ENCODE measurements around the gene CLK1.
"Not testable (repeated sequence)": the region's sequence is repeated elsewhere in the genome, so short reads cannot be mapped to it uniquely, and the experiment has no call there.

CLK1 gene

GRCh38 chr2:200864176-200865034 lies at the start of gene CLK1:
Gene CLK1 (minus strand): TSS chr2:200864658. CDS start chr2:200861862, 2,796 bp downstream.
- DNase-seq, result peak; percentile 97

GRCh38 chr2:200913654-200914053 lies 49.2 kb upstream of the CLK1 start:
- no peak for DNase-seq

GRCh38 chr2:200909958-200910357 lies 45.5 kb upstream of the CLK1 start:
- no peak for DNase-seq

- DNase-seq, result peak; percentile 38 to 42
These were observed 41.3 kb upstream of the CLK1 start for GRCh38 chr2:200905618-200906296.

- peak; percentile 43 to 72 for DNase-seq
These were observed 37.1 kb upstream of the CLK1 start for GRCh38 chr2:200901459-200902072.

- DNase-seq, result no peak
These were observed 35.0 kb upstream of the CLK1 start for GRCh38 chr2:200899482-200899881.

- peak; percentile 94 to 96 for DNase-seq
These were observed 24.5 kb upstream of the CLK1 start, which contains the start of the genes NIF3L1 and PPIL3 for GRCh38 chr2:200888704-200889625. Gene NIF3L1 (plus strand): TSS chr2:200889371. CDS start chr2:200891944, 2,573 bp downstream. Gene PPIL3 (minus strand): TSS chr2:200889077. CDS start chr2:200887615, 1,462 bp downstream.

GRCh38 chr2:200881715-200882249 lies 17.3 kb upstream of the CLK1 start:
- DNase-seq, result not testable (repeated sequence)

GRCh38 chr2:200878289-200878880 lies 13.9 kb upstream of the CLK1 start:
- DNase-seq, result no peak

GRCh38 chr2:200877443-200877842 lies 13.0 kb upstream of the CLK1 start:
- no peak for DNase-seq

- DNase-seq, result no peak
These were observed 9.1 kb upstream of the CLK1 start for GRCh38 chr2:200873560-200873959.

- DNase-seq, result no peak
These were observed 6.7 kb upstream of the CLK1 start for GRCh38 chr2:200871151-200871550.

- no peak for DNase-seq
These were observed 4.6 kb upstream of the CLK1 start for GRCh38 chr2:200869014-200869413.

- DNase-seq, result no peak
These were observed 679 bp downstream of the CLK1 start for GRCh38 chr2:200863782-200864175.

GRCh38 chr2:200862532-200863000 lies 1.9 kb downstream of the CLK1 start:
- DNase-seq, result peak; percentile 30 to 71

GRCh38 chr2:200861617-200862155 lies 2.8 kb downstream of the CLK1 start:
- DNase-seq, result no peak

GRCh38 chr2:200860092-200860795 lies 4.2 kb downstream of the CLK1 start:
- DNase-seq, result peak; percentile 15 to 19

GRCh38 chr2:200856806-200857205 lies 7.7 kb downstream of the CLK1 start:
- DNase-seq, result no peak

- DNase-seq, result no peak
These were observed 11.9 kb downstream of the CLK1 start for GRCh38 chr2:200852605-200853004.

Data from stimulated activated CD4-positive, alpha-beta T cell treated with anti-CD3 and anti-CD28 coated beads, Interleukin-4, amount 100 ng/mL, for 4 hours (primary cell).